Measurements from ENCODE around the gene OR5AN1.
"Not testable (repeated sequence)": the region's sequence is repeated elsewhere in the genome, so short reads cannot be mapped to it uniquely, and the experiment has no call there.

The OR5AN1 gene

GRCh38 chr11:59358020-59358419 lies 675 bp upstream of the OR5AN1 start:
- TF ChIP-seq CTCF (IDR thresholded peaks at IDR 0.05; ENCODE audit: insufficient read depth, low read length, missing control alignments), result no peak
- no peak overlapping the region for H3K4me3 ChIP-seq (ENCODE audit: low read depth, low read length)
- ChIA-PET CTCF (no interaction called here), POLR2A (no interaction called here)
- no peak for DNase-seq (ENCODE audit: low read depth, low spot score)

DNA sequence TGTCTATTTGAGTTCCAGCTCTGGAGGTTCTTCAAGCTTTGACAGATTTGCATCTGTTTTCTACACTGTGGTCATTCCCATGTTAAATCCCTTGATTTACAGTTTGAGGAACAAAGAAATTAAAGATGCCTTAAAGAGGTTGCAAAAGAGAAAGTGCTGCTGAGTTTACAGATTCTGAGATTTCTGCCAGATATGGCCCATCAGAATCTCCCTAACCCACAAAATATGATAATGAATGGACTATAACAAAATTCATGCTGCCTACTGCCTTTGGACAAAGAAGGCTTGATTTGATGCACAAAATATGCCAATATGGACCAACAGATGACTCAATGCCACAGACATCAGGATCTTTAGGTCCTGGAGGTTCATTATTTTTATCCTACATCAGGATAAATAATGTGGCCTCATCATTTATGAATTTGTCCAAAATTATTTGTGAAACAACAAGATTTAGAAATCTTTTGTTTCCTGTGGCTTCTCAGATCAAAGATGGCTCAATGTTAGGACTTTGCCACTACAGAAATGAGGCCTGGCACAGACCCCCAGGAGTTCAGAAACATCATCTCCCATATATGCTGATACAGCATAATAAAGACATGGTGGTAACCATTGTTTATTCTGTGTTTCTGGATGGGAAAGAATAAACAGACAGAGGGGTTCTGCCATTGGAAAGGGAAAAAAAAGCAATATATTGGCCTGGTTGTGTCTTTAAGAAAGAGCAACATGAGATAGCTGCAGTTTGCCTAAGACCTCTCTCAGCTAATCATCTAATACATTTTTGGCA lies 6.7 kb downstream of the OR5AN1 start:
- DNase-seq (ENCODE audit: low read depth, low spot score), result no peak
- no peak for TF ChIP-seq CTCF (IDR thresholded peaks at IDR 0.05; ENCODE audit: insufficient read depth, low read length, missing control alignments)
- POLR2A ChIA-PET, result no interaction called here
- CTCF ChIA-PET, result no interaction called here
- H3K4me3 ChIP-seq (ENCODE audit: low read depth, low read length), result no peak overlapping the region

DNA sequence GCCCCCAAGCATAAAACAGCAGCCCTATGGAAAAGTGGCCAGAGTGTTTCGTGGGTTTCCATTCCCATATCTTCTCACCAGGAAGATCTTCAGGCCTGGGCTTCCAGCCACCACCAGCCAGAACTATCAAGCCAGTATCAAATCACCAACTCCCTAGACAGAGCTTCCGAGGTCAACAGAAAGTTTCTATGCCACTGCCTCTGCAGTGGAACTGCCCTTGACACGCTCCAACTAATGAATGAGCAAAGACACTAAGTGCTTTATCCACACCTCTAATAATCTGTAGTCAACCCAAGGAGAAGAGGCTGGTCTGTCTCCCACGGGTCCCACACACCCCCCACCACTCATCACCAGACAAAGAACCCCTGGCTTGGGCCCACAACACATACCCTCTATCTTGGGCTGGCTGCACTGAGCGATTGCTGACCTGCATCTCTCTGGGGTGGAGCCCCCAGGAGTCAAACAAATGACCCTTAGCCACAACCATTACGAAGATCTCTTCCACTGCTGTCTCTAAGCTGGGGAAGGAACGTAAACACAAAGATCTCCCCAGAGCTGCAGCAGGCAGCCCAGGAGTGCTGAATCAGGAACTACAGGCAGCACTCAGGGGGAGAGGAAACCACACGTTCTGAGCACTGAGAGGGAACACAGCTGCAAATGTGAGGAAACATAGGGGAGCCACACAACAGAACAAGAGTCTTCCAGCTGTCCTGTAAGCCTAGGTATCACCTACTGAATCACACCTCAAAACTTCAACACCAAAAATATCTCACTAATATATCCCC lies 9.7 kb downstream of the OR5AN1 start:
- CTCF ChIA-PET, result no interaction called here
- H3K4me3 ChIP-seq (ENCODE audit: low read depth, low read length), result no peak overlapping the region
- POLR2A ChIA-PET, result no interaction called here
- no peak for TF ChIP-seq CTCF (IDR thresholded peaks at IDR 0.05; ENCODE audit: insufficient read depth, low read length, missing control alignments)
- no peak for DNase-seq (ENCODE audit: low read depth, low spot score)

GRCh38 chr11:59372324-59372723 lies 13.6 kb downstream of the OR5AN1 start:
- DNase-seq (ENCODE audit: low read depth, low spot score); POLR2A ChIA-PET; H3K4me3 ChIP-seq (ENCODE audit: low read depth, low read length); CTCF ChIA-PET: not testable (repeated sequence)

- no peak for DNase-seq (ENCODE audit: low read depth, low spot score)
- TF ChIP-seq CTCF (IDR thresholded peaks at IDR 0.05; ENCODE audit: insufficient read depth, low read length, missing control alignments), result no peak
- ChIA-PET POLR2A (no interaction called here), CTCF (no interaction called here)
- H3K4me3 ChIP-seq (ENCODE audit: low read depth, low read length), result no peak overlapping the region
Measured at GRCh38 chr11:59380263-59381059, 21.8 kb downstream of the OR5AN1 start.

- no peak overlapping the region for H3K4me3 ChIP-seq (ENCODE audit: low read depth, low read length)
- ChIA-PET POLR2A (no interaction called here), CTCF (no interaction called here)
- no peak for TF ChIP-seq CTCF (IDR thresholded peaks at IDR 0.05; ENCODE audit: insufficient read depth, low read length, missing control alignments)
- DNase-seq (ENCODE audit: low read depth, low spot score), result no peak
Measured at GRCh38 chr11:59394186-59394585, 35.5 kb downstream of the OR5AN1 start.

Data from AG04449 (cell line).